ENCODE results near the gene ASCC1. TPM values are rescaled to one million over a fixed set of nuclear protein-coding genes. Genes with fewer than 3 reads are reported as not detected.
A peak's percentile ranks its signal among the peaks of the same experiment; 100 is the strongest.

The ASCC1 gene
- total RNA-seq, 1 donor from 2014 or later, result 39.0 TPM

DNA sequence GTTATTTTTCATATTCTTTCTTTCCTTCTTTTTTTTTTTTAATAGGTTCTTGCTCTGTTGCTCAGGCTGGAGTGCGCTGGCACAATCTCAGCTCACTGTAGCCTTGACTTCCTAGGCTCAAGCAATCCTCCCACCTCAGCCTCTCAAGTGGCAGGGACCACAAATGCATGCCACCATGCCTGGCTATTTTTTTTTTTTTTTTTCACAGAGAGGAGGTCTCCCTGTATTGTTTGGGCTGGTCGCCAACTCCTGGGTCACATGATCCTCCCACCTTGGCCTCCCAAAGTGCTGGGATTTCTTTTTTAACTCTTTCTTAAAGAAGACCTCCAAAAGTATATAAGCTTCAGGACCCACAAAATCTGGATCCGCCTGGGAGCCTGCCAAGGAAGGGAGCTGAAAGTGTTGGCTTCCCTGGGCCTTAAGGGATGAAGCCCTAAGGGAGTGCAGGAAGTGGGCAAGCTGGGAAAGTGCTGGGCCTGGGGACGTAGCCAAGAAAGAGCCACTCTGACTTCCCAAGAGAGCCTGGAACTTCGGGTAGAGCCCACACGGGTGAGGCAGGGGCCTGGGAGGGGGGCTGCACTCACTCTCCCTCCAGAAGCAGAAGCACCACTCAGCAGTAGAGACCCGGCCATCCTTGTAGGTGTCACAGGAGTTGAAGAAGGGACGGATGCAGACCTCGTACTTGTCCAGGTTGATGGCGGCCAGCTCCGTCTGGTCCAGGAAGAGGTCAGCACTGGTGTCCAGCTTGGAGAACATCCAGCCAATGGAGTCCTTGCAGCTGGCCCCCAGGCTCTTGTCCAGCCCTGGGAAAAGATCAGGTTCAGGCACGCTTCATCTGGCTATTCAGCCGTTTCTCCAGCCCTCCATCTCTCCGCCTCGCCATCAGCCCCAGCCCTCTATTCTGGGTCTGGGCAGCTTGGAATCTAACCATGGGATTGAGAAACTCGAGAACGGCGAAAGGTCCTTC, 149.5 kb downstream of the ASCC1 start:
- no peak for DNase-seq (ENCODE audit: low spot score)

DNA sequence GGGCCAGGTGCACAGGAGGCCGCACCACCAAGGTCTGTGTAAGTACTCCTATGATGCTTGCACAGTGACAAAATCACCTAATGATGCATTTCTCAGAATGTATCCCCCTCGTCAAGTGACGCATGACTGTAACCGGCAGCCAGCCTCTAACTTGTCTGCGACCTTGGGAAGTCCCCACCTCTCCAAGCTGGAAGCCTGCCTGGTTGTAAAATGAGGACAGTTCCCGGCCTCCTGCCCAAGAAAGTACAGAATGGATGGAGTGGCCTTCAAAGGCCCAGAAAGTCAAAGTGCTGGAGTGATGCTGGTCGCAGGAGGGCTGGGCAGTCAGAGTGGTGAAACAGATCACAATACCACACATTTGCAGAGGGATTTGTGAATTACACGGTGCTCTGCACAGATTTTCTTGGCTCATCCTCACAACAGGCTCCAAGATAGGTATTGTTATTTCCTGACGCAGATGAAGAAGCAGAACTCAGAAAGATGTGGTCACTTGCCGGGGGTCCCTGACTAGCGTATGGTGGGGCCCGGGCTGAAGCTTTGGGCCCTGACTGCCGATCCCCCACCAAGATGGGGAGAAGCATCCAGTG, 150.5 kb downstream of the ASCC1 start:
- DNase-seq (ENCODE audit: low spot score), result no peak

DNA sequence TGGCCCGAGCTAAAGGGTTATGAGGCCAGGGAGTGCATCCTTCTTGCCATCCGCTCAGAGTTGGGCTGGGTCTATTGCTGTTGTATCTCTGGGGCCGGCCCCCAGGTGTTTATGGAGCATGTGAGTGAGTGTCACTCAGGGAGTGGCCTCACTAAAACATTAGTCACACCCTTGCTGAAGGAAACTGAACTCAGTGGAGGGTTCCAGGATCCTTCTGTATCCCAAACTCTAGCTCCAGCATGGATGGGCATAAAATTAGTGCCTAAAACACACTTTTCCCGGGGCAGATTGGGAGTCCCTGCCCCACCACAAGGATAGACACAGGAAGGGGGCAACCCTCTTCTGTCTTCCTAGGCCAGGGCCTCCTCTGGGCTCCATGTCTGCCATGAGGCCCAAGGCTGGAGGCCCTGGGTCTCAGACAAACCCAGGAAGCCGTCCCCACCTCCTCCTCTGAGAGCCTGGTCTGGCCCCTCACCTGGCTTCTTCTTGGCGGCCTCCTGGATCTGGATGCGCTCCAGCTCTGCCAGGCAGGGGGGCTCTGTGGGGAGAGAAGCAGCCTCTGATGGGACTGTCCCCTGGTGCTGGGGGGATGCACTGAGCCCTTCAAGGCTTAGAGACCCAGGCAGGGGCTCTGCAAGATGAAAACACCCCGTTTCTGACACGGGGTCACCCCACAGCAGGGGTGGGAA, 152.2 kb downstream of the ASCC1 start:
- no peak for DNase-seq (ENCODE audit: low spot score)

DNA sequence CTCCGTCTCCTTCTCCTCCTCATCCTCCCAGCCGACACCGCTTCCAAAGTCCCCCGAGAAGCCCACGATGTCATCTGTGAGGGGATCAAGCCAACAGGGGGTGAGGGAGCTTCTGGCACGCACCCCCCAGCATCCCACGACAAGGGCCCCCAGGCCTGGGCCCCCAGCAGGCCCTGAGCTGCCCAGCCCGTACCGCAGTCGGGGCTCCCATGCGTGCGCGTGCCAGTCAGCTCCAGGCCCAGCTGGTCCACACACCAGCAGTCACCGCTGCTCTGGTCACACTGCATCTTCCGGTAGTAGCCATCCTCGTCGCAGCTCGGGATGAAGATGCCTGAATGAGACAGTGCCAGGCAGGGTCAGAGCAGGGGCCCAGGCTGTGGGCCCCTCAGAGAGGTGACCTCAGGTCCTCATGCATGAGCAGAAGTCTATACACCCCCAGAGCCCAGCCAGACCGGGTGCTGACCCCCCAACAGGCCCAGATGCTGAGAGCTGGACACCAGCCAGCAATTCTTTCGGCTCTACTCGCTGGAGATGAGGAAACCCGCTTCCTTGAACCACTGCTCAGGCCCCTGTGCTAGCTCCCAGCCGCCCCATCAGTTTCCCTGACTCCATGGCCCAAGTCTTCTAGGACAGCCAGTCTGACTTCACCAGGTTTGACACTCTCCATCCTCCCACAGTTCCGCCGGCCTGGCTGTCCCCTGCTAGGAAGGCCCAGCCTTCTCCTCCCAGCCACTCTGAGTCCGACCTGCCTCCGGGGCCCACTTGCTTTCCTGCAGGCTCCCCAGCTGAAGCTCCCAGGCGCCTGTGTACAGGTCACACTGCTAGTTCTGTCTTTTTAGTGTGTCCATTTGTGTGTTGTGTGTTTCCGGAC, 153.0 kb downstream of the ASCC1 start:
- DNase-seq (ENCODE audit: low spot score), result no peak

DNA sequence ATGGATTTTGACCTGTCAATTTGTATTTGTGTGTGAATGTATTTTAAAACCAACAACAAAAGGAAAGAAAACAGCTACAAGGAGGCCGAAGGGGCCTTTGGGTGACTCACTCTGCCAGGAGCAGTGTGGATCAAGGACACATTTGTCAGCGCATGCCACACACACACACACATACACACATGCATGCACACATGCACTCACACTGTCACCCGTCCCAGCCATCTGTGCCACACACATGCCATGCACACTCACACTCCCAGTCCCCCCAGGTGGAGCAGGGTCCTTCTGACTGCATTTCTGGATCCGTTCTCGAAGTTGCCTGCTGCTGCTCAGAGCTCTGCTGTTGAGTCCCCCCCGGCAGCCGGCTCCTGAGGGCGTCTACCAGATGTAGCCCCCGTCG, 153.7 kb downstream of the ASCC1 start:
- no peak for DNase-seq (ENCODE audit: low spot score)

DNA sequence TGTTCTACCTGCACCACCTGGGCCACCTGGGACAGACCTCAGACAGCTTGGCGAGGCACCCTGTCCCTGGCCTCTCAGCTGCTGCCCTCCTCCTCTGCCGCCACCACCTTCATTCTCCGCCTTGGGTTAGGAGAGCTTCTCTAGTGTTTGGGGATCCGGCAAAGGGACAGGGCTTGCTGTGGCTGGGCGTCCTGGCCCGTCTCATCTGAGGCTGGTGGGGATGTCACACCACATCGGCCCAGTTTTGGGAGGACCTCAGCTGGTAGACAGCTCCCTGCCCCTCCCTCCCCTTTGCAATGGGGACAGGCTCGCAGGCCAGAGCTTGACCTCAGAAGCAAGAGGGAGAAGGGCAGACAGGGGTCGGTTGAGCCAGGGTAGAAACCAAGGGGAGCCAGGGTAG, 154.1 kb downstream of the ASCC1 start:
- DNase-seq (ENCODE audit: low spot score), result no peak

DNA sequence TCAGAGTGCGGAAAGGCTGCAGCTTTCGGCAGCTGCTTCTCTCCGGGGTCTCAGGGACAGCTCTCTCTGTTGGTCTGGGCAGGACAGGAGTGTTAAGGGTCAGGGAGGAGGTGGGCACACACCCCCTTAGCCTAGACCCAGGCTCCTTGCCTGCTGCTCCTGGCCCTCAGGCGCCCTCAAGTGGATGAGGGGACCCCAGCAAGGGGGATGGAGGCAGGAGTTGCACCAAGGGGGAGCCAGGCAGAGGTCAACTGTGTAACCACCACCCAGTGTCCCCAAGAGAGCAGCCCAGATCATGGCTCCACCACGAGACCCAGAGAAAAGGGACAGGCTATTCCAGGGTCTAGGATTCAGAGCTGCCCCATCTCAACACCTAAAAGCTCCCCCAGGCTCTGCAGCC, 154.6 kb downstream of the ASCC1 start:
- DNase-seq (ENCODE audit: low spot score), result no peak

DNA sequence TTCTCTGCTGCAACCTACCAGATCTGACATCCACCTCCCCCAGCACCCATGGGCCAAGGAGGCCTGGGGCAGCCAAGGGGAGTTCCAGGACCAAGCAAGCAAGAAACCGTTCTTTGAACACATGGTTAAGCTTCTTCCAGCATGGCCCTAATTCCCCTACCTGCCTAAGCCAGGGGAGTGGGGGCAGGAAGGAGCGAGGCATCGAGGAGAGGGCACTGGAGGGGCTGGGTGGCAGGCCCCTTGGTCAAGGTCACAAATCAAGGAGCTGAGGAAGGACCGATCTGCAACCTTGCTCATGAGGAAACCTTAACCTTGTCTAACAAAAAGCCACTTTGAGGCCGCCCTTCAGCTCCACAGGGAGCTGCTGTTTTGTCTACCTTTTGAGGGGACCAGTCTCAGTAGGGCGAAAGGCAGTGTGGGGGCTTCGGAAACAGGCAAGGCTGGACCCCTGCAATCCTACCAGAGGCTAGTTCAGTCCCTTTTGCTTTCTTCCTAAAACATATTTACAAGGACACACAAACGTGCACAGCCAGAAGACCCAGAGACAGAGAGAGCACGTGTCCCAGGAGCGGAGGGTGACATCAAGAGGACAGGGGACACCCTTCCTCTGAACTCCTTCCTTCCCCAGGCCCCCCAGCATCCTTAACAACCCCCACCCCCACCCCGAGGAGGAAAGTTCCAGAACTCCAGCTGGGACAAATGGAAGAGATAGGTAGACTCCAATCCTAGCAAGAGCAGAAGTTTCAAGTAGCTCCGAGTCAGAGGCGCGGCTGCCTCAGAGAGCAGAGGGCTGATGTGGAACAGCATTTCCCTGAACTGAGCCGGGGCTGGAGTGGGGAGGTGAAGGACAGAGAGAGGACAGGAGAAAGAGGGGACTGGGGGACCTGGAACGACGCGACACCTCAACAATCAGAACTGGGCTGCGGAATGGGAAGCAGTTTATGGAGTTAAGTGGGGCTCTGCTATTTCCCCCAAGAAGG, 155.9 kb downstream of the ASCC1 start:
- no peak for DNase-seq (ENCODE audit: low spot score)

DNA sequence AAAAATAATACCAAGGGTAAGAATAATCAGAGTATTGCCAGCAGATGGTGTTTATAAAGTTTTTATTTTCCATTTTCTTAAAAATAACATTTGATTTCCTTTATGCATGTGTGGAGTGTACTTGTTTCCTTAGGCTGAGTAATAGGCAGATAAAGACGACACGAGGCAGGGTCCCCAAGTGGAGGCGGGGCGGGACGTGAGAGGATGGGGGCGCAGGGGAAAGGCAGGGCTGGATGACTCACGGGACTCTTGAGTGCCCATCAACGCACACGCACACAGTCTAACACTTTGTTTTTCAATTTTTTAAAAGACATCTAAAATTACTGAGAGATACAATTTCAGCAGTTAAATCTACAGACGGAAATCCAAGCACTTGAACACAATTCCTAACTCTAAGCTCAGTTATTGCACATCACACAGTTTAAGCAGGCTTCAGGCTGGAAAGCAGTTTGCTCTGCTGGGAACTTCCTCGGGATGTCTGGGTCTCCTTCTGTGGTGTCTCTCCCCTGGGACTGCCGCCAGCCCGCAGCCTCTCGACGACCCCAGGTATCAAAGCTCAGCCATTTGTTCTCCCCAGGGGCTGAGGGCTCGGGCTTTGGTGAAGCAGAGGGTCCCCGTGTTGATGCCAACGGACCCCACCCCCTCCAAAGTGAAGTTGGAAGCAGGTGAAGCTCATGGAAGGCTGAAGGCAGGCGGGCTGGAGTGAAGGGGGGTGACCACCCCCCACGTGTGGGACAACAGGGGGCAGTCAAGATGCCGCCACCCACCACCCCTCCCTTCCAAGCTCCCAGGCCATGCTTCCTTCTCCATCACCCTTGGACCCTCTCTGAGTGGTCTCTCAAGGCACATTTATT, 156.9 kb downstream of the ASCC1 start:
- no peak for DNase-seq (ENCODE audit: low spot score)

DNA sequence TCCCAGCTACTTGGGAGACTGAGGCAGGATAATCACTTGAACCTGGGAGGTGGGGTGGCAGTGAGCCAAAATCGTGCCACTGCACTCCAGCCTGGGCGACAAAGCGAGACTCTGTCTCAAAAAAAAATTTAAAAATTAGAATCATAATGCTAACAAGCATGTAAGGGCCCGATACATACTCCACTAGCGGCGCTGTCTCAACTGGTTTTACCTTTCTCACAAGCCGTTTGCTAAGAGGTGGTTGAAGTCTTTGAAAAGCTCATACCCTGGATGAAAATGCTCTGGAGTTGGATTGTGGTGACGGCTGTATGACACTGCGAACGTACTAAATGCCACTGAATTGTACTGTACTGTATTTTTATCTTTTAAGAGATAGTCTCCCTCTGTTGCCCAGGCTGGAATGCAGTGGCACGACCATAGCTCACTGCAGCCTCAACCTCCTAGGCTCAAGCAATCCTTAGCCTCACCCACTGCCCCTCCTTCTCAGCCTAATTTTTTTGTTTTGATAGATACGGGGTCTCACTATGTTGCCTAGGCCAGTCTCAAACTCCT, 157.7 kb downstream of the ASCC1 start:
- DNase-seq (ENCODE audit: low spot score), result no peak

DNA sequence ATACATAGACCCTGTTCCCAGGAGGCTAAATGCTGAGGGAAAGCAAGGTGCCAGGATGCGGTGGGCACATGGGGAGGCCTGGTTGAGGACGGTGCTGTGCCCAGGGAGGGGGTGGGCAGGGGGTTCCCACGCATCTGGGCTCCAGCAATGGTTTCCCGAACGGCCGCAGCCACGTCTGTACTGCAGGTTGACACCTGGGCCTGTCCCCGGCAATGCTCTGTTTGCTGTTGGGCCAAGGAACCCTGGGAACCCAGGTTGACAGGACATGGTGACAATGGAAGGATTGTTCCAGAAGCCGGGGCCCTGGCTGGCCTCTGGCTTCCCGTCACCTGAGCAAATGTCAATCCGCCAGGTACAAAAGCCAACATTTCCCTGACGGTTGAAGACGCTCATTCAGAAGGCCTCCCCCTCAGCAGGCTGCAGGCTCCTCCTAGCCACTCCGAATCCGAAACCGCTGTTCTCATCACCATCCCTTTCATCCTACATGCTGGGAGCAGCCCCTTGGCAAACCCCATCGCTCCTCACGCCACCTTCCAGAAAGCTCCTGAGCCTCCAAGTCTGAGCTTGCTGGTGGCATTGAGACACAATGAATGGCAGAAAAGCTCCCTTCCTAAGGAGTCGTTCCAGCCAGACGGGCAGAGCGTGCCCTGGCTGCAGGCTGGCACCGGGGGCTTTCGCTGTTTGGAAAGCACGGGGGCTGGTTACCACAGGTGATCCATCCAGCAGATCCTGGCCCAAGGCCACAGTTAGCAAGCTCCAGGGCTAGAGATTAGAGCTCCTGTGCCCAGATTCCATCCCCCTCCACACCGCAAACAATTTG, 158.9 kb downstream of the ASCC1 start:
- no peak for DNase-seq (ENCODE audit: low spot score)

DNA sequence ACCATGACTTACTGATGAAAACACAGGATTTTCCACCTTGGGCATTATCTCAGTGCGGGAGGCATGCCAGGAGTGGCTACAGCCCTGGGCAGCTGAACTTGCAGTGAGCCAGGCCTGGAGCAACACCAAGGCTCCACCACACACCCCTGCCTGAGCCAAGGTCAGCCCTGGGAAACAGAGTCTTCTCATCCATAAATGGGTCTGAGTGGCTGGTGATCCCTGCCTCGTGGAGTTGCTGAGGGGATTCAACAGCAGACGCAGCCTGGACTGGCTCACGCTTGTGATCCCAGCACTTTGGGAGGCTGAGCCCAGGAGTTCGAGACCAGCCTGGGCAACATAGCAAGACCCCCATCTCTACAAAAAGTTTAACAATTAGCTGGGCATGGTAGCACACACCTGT, 160.0 kb downstream of the ASCC1 start:
- no peak for DNase-seq (ENCODE audit: low spot score)

DNA sequence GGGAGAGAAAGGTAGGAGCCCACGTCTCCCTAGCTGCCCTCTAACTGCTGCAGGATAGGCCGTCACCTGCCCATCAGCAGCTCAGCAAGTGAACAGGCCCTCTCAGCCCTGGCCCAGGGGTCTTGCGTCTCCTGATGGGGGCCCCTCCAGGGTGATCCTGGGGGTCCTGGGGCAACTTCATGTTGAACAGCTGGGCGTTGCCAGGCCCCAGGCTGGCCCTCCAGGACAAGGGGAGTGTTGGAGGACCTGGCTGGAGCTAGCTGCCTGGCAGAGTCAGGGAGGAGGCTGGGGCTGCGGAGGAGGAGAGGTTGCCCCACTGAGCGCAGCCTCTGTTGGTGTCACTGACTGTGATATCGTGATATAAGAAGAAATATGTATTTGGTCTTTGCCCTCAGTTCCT, 162.4 kb downstream of the ASCC1 start:
- no peak for DNase-seq (ENCODE audit: low spot score)

DNA sequence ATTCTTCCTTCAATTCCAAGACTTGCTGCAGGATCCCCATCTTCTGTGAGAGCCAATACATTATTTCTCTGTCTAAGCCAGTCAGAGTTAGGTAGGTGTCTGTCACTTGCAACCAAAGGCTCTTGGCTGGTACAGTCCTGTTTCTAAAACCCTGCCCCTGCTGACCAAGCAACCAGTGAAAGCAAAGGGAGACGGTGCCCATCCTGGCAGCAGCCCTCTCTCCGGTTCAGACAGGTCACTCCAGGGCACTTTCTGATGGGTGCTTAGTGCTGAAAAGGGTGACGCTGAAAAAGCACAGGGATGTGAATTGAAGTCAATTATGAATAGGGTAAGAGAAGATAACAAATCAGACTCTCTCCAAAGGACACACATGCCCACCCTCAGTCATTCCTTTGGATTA, 165.2 kb downstream of the ASCC1 start:
- DNase-seq (ENCODE audit: low spot score), result peak; percentile 59

DNA sequence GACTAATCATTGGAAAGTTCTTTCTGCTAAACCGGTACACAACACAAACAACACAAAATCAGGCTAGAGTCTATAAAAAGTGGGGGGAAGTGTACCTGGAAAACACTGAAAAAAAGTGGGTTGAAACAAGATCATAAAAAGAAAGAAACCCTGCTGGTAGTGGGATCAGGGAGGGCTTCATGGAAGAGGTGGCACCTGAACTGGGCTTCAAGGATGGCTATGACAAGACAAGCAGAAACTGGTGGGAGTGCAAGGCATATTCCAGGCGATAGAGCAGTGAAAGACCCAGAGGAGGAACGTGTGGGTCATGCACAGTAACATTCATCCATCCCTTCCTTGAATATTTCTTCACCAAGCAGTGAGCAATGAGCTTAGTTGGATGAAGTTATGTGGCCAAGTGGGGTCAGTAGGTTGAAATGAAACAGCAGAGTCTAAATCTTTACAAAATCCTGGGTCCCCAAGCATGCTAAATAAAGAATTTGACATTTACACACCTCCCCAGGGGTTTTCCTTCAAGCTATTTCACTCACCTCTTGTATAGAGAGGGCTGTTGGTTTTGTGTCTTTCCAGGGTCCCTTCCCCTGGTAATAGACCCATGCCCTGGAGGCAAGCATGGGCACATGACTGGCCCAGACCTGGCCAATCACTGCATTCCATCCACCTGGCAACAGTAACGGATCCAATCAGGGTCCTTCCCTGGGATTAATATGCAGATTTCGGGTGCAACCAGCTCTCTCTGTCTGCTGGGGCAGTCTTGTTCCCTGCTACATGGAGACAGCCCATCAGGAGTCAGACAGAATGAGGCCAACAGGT, 165.9 kb downstream of the ASCC1 start:
- DNase-seq (ENCODE audit: low spot score), result no peak

DNA sequence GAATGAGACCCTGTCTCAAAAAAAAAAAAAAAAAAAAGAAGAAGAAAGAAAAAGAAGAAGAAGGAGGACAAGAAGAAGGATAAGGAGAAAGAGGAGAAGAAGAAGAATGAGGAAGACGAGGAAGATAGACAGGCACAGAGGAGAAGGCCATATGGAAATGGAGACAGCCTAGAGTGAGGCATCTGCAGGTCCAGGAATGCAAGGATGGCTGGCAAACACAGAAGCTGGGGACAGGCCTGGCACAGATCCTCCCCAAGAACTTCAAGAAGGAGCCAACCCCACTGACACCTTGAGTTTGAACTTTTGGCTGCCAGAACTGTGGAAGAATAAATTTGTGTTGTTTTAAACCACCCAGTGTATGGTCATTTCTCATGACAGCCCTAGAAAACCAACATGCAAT, 166.6 kb downstream of the ASCC1 start:
- no peak for DNase-seq (ENCODE audit: low spot score)

DNA sequence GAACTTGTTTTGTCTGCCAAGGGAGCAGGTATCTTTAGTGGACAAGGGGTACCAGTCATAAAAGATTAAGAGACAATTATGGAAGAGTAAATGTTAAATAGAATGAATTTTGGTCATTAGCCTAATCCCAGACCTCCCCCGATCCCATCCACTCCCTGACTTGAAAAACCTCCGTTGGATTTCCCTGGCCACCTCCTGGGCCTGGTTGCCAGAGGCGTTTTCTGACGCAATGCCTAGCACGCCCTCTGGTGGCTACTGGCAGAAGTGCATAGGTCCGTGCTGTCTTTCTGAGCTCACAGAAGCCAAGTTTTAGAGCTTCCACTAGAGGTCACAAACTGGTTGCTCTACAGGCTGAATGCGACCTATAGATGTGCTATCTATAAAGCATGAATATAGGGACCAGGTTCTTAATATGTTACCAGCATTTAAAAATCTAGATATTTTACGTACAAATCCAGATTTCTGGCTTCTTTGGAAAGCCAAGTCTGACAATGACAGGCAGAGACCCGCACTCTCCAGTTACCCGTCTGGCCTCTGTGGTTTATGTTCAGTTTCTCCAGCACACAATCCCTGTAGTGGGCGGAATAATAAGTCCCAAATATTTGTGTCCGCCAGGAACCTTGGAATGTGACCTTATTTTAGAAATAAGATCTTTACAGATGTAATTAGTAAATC, 167.5 kb downstream of the ASCC1 start:
- DNase-seq (ENCODE audit: low spot score), result peak; percentile 96

Data from umbilical cord (tissue), 2 donors.